MV-4-11 (cell line): ENCODE results near the gene YES1.
A peak's percentile ranks its signal among the peaks of the same experiment; 100 is the strongest.
"Not testable (repeated sequence)": the region's sequence is repeated elsewhere in the genome, so short reads cannot be mapped to it uniquely, and the experiment has no call there.

Source experiments
- DNase-seq: peaks from one replicate; lab custom pipeline; 2025; lab: John Stamatoyannopoulos, UW

The YES1 gene

GRCh38 chr18:820591-821165, 8.6 kb upstream of the YES1 start:
- no peak for DNase-seq

- DNase-seq, result no peak
These were observed 4.8 kb upstream of the YES1 start for GRCh38 chr18:816869-817268.

GRCh38 chr18:816088-816653, 4.1 kb upstream of the YES1 start:
- DNase-seq, result no peak

- DNase-seq, result no peak
These were observed 3.3 kb upstream of the YES1 start for GRCh38 chr18:815353-815752.

- DNase-seq, result peak; percentile 21
These were observed 2.5 kb upstream of the YES1 start for GRCh38 chr18:814300-815084.

- DNase-seq, result peak; percentile 95
These were observed 1.4 kb upstream of the YES1 start for GRCh38 chr18:813172-814071.

- peak; percentile 95 for DNase-seq
These were observed 532 bp upstream of the YES1 start for GRCh38 chr18:812376-813171.

- DNase-seq, result no peak
These were observed 705 bp downstream of the YES1 start for GRCh38 chr18:811182-811891.

- no peak for DNase-seq
These were observed 1.9 kb downstream of the YES1 start for GRCh38 chr18:809985-810642.

GRCh38 chr18:809228-809627, 2.8 kb downstream of the YES1 start:
- DNase-seq, result not testable (repeated sequence)

GRCh38 chr18:808502-808901, 3.5 kb downstream of the YES1 start:
- no peak for DNase-seq

- DNase-seq, result peak; percentile 29
These were observed 4.0 kb downstream of the YES1 start for GRCh38 chr18:808086-808485.

- DNase-seq, result peak; percentile 74
These were observed 6.3 kb downstream of the YES1 start for GRCh38 chr18:805755-806110.

GRCh38 chr18:805008-805754, 6.9 kb downstream of the YES1 start:
- no peak for DNase-seq

- peak; percentile 97 for DNase-seq
These were observed 10.9 kb downstream of the YES1 start for GRCh38 chr18:801137-801536.

- no peak for DNase-seq
These were observed 12.1 kb downstream of the YES1 start for GRCh38 chr18:799943-800342.

- DNase-seq, result not testable (repeated sequence)
These were observed 16.7 kb downstream of the YES1 start for GRCh38 chr18:795383-795782.

- DNase-seq, result no peak
These were observed 22.6 kb downstream of the YES1 start for GRCh38 chr18:789397-789796.

GRCh38 chr18:785242-785641, 26.8 kb downstream of the YES1 start:
- peak; percentile 9 for DNase-seq
